ENCODE data around the gene IRF2BPL.

The IRF2BPL gene

GRCh38 chr14:77014004-77014604 lies 14.4 kb downstream of the IRF2BPL start:
- Histone ChIP-seq H2AFZ (ENCODE audit: low read depth, low read length) (no peak overlapping the region), H3K27me3 (ENCODE audit: insufficient read depth, low read length, poor library complexity) (no peaks in the 10 kb centered on the region), H3K9me3 (ENCODE audit: insufficient read depth, low read length, severe bottlenecking) (no peaks in the 10 kb centered on the region), H3K4me2 (ENCODE audit: insufficient read depth, low read length) (no peak overlapping the region), H3K9ac (ENCODE audit: low read depth, low read length) (no peak overlapping the region), H3K79me2 (ENCODE audit: insufficient read depth, low read length) (no peaks in the 10 kb centered on the region), H3K4me1 (ENCODE audit: insufficient read depth, low read length) (no peaks in the 10 kb centered on the region), H3K27ac (ENCODE audit: low read length) (no peak overlapping the region), H3K36me3 (ENCODE audit: insufficient read depth, low read length) (no peaks in the 10 kb centered on the region), H4K20me1 (ENCODE audit: insufficient read depth, low read length) (no peaks in the 10 kb centered on the region), H3K4me3 (ENCODE audit: low read depth in 1 of 2, low read length in 2 of 2) (no peak overlapping the region)
- DNase-seq (no peak), ATAC-seq (ENCODE audit: insufficient read depth, low read depth) (no peak)
- TF ChIP-seq, protein P1, sequence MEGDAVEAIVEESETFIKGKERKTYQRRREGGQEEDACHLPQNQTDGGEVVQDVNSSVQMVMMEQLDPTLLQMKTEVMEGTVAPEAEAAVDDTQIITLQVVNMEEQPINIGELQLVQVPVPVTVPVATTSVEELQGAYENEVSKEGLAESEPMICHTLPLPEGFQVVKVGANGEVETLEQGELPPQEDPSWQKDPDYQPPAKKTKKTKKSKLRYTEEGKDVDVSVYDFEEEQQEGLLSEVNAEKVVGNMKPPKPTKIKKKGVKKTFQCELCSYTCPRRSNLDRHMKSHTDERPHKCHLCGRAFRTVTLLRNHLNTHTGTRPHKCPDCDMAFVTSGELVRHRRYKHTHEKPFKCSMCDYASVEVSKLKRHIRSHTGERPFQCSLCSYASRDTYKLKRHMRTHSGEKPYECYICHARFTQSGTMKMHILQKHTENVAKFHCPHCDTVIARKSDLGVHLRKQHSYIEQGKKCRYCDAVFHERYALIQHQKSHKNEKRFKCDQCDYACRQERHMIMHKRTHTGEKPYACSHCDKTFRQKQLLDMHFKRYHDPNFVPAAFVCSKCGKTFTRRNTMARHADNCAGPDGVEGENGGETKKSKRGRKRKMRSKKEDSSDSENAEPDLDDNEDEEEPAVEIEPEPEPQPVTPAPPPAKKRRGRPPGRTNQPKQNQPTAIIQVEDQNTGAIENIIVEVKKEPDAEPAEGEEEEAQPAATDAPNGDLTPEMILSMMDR (IDR thresholded peaks at IDR 0.05; ENCODE audit: borderline replicate concordance, extremely low read depth, low read length, poor library complexity, severe bottlenecking) = no peak
- TF ChIP-seq EZH2 (IDR thresholded peaks at IDR 0.05; ENCODE audit: borderline replicate concordance, low read depth, low read length, severe bottlenecking) = no peak

DNA sequence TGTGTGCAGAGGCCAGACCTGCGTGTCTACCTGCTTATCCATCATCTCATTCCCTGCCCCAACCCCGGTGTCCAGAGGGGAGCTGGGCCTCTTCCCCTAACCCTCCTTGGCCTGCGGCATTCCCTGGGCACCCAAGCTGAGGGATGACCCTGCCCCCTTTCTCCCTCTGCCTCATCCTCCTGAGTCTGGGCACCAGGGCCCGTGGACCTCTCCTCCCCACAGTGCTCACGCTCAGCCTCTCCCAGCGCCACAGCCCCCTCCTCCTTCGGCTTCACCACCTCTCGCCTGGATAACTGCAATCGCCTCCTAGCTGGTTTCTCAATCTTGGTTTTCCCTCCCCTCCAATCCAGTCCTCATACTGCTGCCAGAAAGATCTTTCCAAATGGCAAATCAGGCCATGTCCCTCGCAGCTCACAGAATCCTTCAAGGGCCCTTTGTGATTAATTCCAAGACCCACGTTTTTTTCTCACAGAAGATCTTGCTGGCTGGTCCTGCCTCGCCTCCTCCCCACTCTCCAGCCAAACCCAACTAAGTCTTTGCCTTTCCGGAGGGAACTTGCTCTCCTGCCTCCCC lies 16.2 kb downstream of the IRF2BPL start:
- Histone ChIP-seq H2AFZ (ENCODE audit: low read depth, low read length) (no peak overlapping the region), H3K4me3 (ENCODE audit: low read depth in 1 of 2, low read length in 2 of 2) (no peak overlapping the region), H3K4me1 (ENCODE audit: insufficient read depth, low read length) (no peaks in the 10 kb centered on the region), H3K27me3 (ENCODE audit: insufficient read depth, low read length, poor library complexity) (no peaks in the 10 kb centered on the region), H3K79me2 (ENCODE audit: insufficient read depth, low read length) (no peaks in the 10 kb centered on the region), H3K9me3 (ENCODE audit: insufficient read depth, low read length, severe bottlenecking) (no peaks in the 10 kb centered on the region), H3K4me2 (ENCODE audit: insufficient read depth, low read length) (no peak overlapping the region), H3K27ac (ENCODE audit: low read length) (no peak overlapping the region), H3K9ac (ENCODE audit: low read depth, low read length) (no peak overlapping the region), H3K36me3 (ENCODE audit: insufficient read depth, low read length) (no peaks in the 10 kb centered on the region), H4K20me1 (ENCODE audit: insufficient read depth, low read length) (no peaks in the 10 kb centered on the region)
- DNase-seq (no peak), ATAC-seq (ENCODE audit: insufficient read depth, low read depth) (no peak)
- TF ChIP-seq, protein P1 (IDR thresholded peaks at IDR 0.05; ENCODE audit: borderline replicate concordance, extremely low read depth, low read length, poor library complexity, severe bottlenecking) = no peak
- no peak for TF ChIP-seq EZH2 (IDR thresholded peaks at IDR 0.05; ENCODE audit: borderline replicate concordance, low read depth, low read length, severe bottlenecking)

DNA sequence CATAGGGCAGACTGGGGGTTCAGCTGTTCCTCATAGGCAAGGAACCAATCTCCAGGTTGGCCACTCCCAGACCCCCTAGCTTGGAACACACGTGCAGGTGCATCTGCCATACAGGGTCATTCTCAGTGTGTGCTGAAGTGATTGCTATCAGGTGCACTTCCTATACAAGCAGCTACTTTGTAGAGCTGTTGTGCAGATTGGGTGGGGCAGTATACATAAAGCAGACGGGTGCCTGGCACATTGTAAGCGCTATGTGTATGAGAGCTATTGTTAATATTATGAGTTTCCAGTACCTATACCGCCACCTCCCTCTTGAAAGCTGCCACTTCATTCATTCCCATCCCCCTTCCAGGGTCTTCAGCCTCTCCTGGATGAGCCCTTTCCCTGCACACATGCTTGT lies 17.3 kb downstream of the IRF2BPL start:
- no peak for DNase-seq
- no peak overlapping the region for H2AFZ ChIP-seq (ENCODE audit: low read depth, low read length)
- no peaks in the 10 kb centered on the region for H3K9me3 ChIP-seq (ENCODE audit: insufficient read depth, low read length, severe bottlenecking)
- H3K4me3 ChIP-seq (ENCODE audit: low read depth in 1 of 2, low read length in 2 of 2) = no peak overlapping the region
- no peak overlapping the region for H3K27ac ChIP-seq (ENCODE audit: low read length)
- H3K79me2 ChIP-seq (ENCODE audit: insufficient read depth, low read length) = no peaks in the 10 kb centered on the region
- ATAC-seq (ENCODE audit: insufficient read depth, low read depth) = no peak; the same call in 2 of the 3 replicates
- H3K4me2 ChIP-seq (ENCODE audit: insufficient read depth, low read length) = no peak overlapping the region
- H4K20me1 ChIP-seq (ENCODE audit: insufficient read depth, low read length) = no peaks in the 10 kb centered on the region
- no peak for TF ChIP-seq EZH2 (IDR thresholded peaks at IDR 0.05; ENCODE audit: borderline replicate concordance, low read depth, low read length, severe bottlenecking)
- TF ChIP-seq, protein P1 (IDR thresholded peaks at IDR 0.05; ENCODE audit: borderline replicate concordance, extremely low read depth, low read length, poor library complexity, severe bottlenecking) = no peak
- no peaks in the 10 kb centered on the region for H3K4me1 ChIP-seq (ENCODE audit: insufficient read depth, low read length)
- H3K36me3 ChIP-seq (ENCODE audit: insufficient read depth, low read length) = no peaks in the 10 kb centered on the region
- H3K27me3 ChIP-seq (ENCODE audit: insufficient read depth, low read length, poor library complexity) = no peaks in the 10 kb centered on the region
- no peak overlapping the region for H3K9ac ChIP-seq (ENCODE audit: low read depth, low read length)

Data from DND-41 (cell line).